GM21390 (cell line): Measurements from ENCODE around the gene CROCC.
"Not testable (repeated sequence)": the region's sequence is repeated elsewhere in the genome, so short reads cannot be mapped to it uniquely, and the experiment has no call there.

Experiments
- ATAC-seq: cut with Tn5 transposase; IDR thresholded peaks from one replicate; pipeline ENCODE4 v1.9.1; 2021; ENCODE audit not compliant: unreplicated experiment

Gene CROCC, protein sequence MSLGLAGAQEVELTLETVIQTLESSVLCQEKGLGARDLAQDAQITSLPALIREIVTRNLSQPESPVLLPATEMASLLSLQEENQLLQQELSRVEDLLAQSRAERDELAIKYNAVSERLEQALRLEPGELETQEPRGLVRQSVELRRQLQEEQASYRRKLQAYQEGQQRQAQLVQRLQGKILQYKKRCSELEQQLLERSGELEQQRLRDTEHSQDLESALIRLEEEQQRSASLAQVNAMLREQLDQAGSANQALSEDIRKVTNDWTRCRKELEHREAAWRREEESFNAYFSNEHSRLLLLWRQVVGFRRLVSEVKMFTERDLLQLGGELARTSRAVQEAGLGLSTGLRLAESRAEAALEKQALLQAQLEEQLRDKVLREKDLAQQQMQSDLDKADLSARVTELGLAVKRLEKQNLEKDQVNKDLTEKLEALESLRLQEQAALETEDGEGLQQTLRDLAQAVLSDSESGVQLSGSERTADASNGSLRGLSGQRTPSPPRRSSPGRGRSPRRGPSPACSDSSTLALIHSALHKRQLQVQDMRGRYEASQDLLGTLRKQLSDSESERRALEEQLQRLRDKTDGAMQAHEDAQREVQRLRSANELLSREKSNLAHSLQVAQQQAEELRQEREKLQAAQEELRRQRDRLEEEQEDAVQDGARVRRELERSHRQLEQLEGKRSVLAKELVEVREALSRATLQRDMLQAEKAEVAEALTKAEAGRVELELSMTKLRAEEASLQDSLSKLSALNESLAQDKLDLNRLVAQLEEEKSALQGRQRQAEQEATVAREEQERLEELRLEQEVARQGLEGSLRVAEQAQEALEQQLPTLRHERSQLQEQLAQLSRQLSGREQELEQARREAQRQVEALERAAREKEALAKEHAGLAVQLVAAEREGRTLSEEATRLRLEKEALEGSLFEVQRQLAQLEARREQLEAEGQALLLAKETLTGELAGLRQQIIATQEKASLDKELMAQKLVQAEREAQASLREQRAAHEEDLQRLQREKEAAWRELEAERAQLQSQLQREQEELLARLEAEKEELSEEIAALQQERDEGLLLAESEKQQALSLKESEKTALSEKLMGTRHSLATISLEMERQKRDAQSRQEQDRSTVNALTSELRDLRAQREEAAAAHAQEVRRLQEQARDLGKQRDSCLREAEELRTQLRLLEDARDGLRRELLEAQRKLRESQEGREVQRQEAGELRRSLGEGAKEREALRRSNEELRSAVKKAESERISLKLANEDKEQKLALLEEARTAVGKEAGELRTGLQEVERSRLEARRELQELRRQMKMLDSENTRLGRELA (N-terminal part only)

DNA sequence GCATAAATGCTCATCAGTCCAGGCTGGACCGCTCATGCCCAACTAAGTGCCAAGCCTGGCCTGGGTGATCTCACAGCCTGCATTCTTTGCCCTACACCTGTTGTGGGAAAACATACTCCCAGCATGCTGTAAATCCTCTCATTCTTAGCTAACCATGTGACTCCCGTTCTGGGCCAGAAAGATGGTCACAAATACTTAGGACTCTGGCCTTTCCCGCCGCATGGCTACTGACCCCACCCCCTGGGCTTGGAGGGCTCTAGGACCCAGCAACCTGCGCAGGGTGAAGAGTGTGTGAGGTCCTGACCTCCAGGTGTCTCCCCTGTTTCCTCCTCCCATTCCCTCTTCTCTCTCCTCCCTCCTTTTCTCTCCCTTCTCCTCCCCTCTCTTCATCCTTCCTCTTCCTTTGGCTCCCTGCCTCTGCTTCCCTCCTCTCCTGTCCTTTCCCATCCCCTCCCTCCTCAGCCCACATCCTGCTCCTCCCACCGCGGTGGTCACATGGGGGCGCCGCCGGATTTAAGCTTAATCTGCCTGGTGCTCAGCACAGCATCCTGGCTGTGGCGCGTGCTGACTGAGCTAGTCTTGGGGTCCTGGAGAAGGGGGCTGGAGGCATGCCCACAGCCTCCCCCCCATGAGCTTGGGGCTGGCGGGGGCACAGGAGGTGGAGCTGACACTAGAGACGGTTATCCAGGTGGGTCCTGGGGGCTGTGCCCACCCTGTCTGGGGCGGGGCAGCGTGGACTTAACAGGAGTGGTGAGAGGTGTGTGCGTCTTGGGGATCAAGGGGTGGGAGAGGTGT is at the start of gene CROCC:
CROCC (plus strand) TSS at position 541 of the 795 bp plus-strand sequence; CDS start at position 629, 88 bp downstream.
- ATAC-seq: no peak

- not testable (repeated sequence) for ATAC-seq
Measured at GRCh38 chr1:16872152-16873075, 49.3 kb upstream of the CROCC start.

- ATAC-seq: not testable (repeated sequence)
Measured at GRCh38 chr1:16873076-16873879, 48.5 kb upstream of the CROCC start.

- not testable (repeated sequence) for ATAC-seq
Measured at GRCh38 chr1:16874968-16875765, 46.6 kb upstream of the CROCC start.

DNA sequence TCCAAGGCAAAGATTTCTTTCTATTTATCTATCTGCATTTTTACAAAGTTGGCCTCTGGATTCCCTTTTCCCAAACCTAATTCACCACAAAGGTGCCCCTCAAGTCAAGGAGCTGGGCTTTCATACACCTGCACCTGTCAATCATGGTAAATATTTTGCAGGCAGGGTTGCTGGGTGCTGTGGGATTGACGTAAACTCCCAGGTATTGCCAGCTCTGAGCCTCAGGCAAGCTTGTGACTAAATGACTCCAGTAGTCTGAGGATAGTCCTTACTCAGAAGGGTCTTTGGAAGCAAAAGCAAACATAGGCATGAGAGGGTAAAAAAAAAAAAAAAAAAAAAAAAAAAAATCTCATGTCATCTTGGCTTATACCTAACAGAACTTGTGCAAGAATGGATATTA is 40.0 kb upstream of the CROCC start:
- ATAC-seq: not testable (repeated sequence)

DNA sequence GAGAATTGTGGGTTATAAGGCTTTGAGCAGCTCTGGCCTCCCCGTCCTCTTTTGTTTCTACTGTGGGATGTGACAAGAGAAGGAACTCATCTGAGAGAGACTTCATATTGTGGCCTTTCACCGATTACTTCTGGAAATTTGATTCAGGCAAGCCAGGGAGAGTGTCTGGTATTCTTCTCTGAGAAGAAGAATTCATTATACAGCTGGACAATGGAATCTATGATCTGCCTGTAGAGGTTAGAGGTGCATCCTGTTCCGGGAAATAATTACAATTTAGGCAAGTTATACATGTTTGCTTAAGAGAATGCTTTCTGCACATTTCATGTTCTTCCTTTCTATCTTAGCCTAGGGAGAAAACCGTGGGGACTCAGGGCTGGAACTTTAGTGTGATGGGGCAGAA is 38.7 kb upstream of the CROCC start:
- ATAC-seq: no peak

- not testable (repeated sequence) for ATAC-seq
Measured at GRCh38 chr1:16884487-16884886, 37.2 kb upstream of the CROCC start.

DNA sequence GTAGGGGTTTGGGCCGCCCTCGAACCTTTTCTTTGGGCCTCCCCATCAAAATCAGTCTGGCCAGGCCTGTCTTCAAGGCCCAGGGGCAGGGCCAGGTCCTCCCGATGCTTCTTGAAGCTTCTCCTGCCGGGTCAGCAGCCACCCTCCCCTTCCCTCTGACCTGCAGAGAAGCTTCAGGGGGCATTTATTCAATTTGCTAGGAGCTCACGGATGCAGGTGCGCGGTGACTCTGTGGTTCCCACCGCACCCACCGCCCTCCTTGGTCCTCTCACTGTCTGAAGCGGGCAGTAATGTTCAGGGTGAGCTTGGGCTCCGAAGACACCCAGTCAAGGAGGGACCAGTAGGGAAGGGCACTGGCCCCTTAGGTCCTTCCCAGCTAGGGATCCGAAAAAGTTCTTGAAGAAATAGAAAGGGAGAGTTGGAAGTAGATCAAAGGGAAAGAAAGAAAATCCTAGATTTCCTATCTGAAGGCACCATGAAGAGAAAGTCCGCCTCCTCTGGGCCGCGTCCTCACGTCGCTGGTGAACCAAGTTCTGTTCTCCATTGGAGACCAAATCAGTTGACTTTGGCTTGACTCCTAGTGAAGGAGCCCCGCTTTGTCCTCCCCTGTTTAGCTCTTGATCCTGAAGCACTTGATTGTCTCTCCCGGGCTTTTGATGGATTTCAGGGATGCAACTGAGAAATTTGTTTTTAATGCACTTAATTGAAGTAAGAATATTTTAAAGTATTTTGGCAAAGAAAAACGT is 34.7 kb upstream of the CROCC start:
- ATAC-seq: no peak

GRCh38 chr1:16888860-16889816 is 32.6 kb upstream of the CROCC start:
- ATAC-seq: no peak

DNA sequence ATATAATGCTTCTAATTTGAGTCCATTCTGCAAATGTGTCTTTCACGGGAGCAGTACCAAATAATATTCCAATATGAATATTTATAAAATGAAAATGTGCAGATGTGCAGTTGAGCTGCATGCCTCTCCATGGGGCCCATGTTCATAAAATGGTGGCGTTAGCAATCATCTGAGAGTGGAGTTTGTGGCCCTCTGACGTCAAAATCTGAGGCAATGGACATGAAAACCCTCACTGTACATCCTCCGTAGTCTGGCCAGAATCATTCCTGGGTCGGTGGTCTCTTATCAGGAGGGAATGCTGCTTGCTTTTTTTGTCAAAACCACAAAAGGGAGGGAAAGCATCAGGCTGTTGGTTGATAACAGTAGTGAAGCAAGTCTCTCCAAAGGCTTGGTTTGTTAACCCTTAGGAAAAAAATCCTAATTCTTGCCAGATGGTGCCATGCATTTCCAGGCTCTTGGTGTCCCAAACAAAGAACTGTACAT is 31.2 kb upstream of the CROCC start:
- not testable (repeated sequence) for ATAC-seq

DNA sequence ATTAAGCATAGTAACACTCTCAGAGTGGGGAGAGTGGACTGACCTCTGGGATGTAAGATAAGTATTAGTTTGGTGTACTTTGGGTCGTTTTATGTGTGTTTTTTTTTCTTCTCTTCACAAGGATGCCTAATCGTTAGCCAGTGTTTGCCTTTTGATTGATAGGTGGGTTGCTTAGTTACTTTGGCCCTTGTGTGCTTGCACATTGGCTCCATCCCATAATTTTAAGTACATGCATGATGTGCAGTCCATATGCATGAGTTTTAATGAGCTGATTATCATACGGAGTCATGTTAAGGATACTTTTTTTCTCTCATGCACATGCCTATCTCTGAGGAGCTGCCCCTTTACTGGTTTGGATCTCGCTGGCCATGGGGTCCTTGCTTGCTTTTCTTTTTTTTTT is 30.7 kb upstream of the CROCC start:
- ATAC-seq: not testable (repeated sequence)

- not testable (repeated sequence) for ATAC-seq
Measured at GRCh38 chr1:16892978-16893525, 28.7 kb upstream of the CROCC start.

GRCh38 chr1:16893796-16894195 is 27.9 kb upstream of the CROCC start:
- ATAC-seq: not testable (repeated sequence)

- not testable (repeated sequence) for ATAC-seq
Measured at GRCh38 chr1:16894338-16894737, 27.4 kb upstream of the CROCC start.

DNA sequence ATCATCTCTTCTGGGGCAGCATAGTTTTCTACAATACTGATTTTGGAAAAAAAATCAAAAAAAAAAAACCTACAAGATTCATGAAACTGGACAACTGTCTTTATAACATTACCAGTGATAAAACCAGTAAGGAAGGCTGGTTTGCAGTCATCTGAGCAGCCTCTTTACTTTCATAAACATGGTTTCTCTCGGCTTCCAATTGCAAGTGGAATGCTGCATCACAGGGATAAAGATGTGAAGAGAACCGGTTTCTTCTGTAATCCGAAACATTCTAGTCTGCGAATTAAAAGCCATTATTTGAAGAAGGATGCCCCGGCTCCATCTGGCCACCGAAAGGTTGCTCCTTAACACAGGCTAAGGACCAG is 26.5 kb upstream of the CROCC start:
- not testable (repeated sequence) for ATAC-seq
